NT2/D1 (cell line): Measurements from ENCODE around the gene CYTH3.

Experiments used
- SUZ12 ChIP-seq: IDR thresholded peaks from 2 replicates; pipeline ENCODE4 v1.6.1; 2011; ENCODE audit not compliant: insufficient read length, insufficient read depth; ENCODE audit errors: extremely low read depth
- ZNF274 ChIP-seq: IDR thresholded peaks from 2 replicates; pipeline ENCODE4 v1.6.1; 2011; ENCODE audit warnings: mild to moderate bottlenecking, low read depth, low read length

- TF ChIP-seq SUZ12: no peak
- TF ChIP-seq ZNF274: no peak
These were observed 23.8 kb downstream of the CYTH3 start for GRCh38 chr7:6248581-6248980.
